Cardiac septum (tissue), 1 donor: ENCODE measurements around the gene OR5H14. TPM values are rescaled to one million over a fixed set of nuclear protein-coding genes. Genes with fewer than 3 reads are reported as not detected.
"Not testable (repeated sequence)": the region's sequence is repeated elsewhere in the genome, so short reads cannot be mapped to it uniquely, and the experiment has no call there.

Source experiments
- DNase-seq: peaks from one replicate; pipeline ENCODE4 v3.0.0-alpha.2; 2020; ENCODE audit warnings: low spot score
- intact Hi-C: fragments of 100-400 bp; cut with DNase I; formaldehyde crosslinking; loops from one replicate; pipeline ENCODE4 v1.14.0; 2022
- long read RNA-seq: library from polyadenylated mRNA; unstranded; transcript quantifications from one replicate; pipeline ENCODE4 v2.0.0, GENCODE V29; 2021
- total RNA-seq: library from RNA; stranded (reverse); fragmentation: NEBNext Ultra II Directional; extraction: Animal tissue kit (Norgen Biotek cat#: 25700); gene quantifications from one replicate; pipeline ENCODE4 v1.2.1, GENCODE V29; 2021
- donor health status: DM: no; HTN: no; CAD: no.

OR5H14 gene
- total RNA-seq, result not detected
- long read RNA-seq, result 0 reads

- no peak for DNase-seq
- intact Hi-C loops, result no loop called here
Measured at GRCh38 chr3:98147179-98147578, at the start of gene OR5H14. Gene OR5H14, plus strand, starts transcription at chr3:98147479. Its CDS starts 1,907 bp downstream, at chr3:98149386.

GRCh38 chr3:98099848-98100247 is 47.4 kb upstream of the OR5H14 start:
- intact Hi-C loops, result no loop called here
- no peak for DNase-seq

GRCh38 chr3:98108162-98108561 is 39.1 kb upstream of the OR5H14 start:
- no peak for DNase-seq
- intact Hi-C loops, result no loop called here

- intact Hi-C loops, result no loop called here
- no peak for DNase-seq
Measured at GRCh38 chr3:98109807-98110549, 37.3 kb upstream of the OR5H14 start.

- intact Hi-C loops, result no loop called here
Measured at GRCh38 chr3:98110550-98110908, 36.8 kb upstream of the OR5H14 start.

GRCh38 chr3:98114264-98114663 is 33.0 kb upstream of the OR5H14 start:
- intact Hi-C loops, result no loop called here
- DNase-seq, result no peak

More at GRCh38 chr3:98110550-98110908, 36.8 kb upstream of the OR5H14 start:
- no peak for DNase-seq

GRCh38 chr3:98115717-98116116 is 31.6 kb upstream of the OR5H14 start:
- intact Hi-C loops, result no loop called here
- no peak for DNase-seq

GRCh38 chr3:98130421-98130820 is 16.9 kb upstream of the OR5H14 start, which contains the start of gene OR5H1:
Gene OR5H1, plus strand, starts transcription at chr3:98130721. Its CDS starts 1,977 bp downstream, at chr3:98132698.
- DNase-seq, result no peak
- intact Hi-C loops, result no loop called here

GRCh38 chr3:98136631-98137030 is 10.6 kb upstream of the OR5H14 start:
- no peak for DNase-seq
- intact Hi-C loops, result no loop called here

GRCh38 chr3:98137826-98138557 is 9.3 kb upstream of the OR5H14 start:
- intact Hi-C loops, DNase-seq: not testable (repeated sequence)

- intact Hi-C loops, result no loop called here
- DNase-seq, result no peak
Measured at GRCh38 chr3:98140531-98140930, 6.7 kb upstream of the OR5H14 start.

- intact Hi-C loops, result no loop called here
- no peak for DNase-seq
Measured at GRCh38 chr3:98148751-98149150, 1.5 kb downstream of the OR5H14 start.

GRCh38 chr3:98149456-98149855 is 2.2 kb downstream of the OR5H14 start:
- DNase-seq, intact Hi-C loops: not testable (repeated sequence)

- DNase-seq, result no peak
- intact Hi-C loops, result no loop called here
Measured at GRCh38 chr3:98151241-98151640, 4.0 kb downstream of the OR5H14 start.

GRCh38 chr3:98166396-98166795 is 19.1 kb downstream of the OR5H14 start, which contains the start of gene OR5H15:
Gene OR5H15, plus strand, starts transcription at chr3:98166696. Its CDS starts 2,004 bp downstream, at chr3:98168700.
- intact Hi-C loops, result no loop called here
- no peak for DNase-seq

GRCh38 chr3:98171071-98171470 is 23.8 kb downstream of the OR5H14 start:
- no peak for DNase-seq
- intact Hi-C loops, result no loop called here

GRCh38 chr3:98172621-98173020 is 25.3 kb downstream of the OR5H14 start:
- no peak for DNase-seq
- intact Hi-C loops, result no loop called here

- intact Hi-C loops, result no loop called here
- no peak for DNase-seq
Measured at GRCh38 chr3:98180319-98180890, 33.1 kb downstream of the OR5H14 start.

- intact Hi-C loops, result no loop called here
- no peak for DNase-seq
Measured at GRCh38 chr3:98182196-98182595, 34.9 kb downstream of the OR5H14 start.

- no peak for DNase-seq
- intact Hi-C loops, result no loop called here
Measured at GRCh38 chr3:98185180-98185579, 37.9 kb downstream of the OR5H14 start.

- DNase-seq, result no peak
Measured at GRCh38 chr3:98188545-98188944, 41.3 kb downstream of the OR5H14 start.

More at GRCh38 chr3:98188545-98188944, 41.3 kb downstream of the OR5H14 start:
- intact Hi-C loops, result no loop called here
